GM12801 (cell line): ENCODE measurements around the gene LRRC56.

Source experiments
- CTCF ChIP-seq: IDR thresholded peaks from one replicate; pipeline ENCODE4 v1.5.1; 2011; ENCODE audit warnings: control low read depth; ENCODE audit not compliant: insufficient read length; ENCODE audit errors: extremely low read depth

Gene LRRC56

GRCh38 chr11:592501-592900, 55.2 kb downstream of the LRRC56 start:
- TF ChIP-seq CTCF, result no peak

- TF ChIP-seq CTCF, result no peak
Observed at GRCh38 chr11:592918-593317, 55.6 kb downstream of the LRRC56 start.

- TF ChIP-seq CTCF, result no peak
Observed at GRCh38 chr11:593347-593746, 56.0 kb downstream of the LRRC56 start.

GRCh38 chr11:595400-595799, 58.1 kb downstream of the LRRC56 start:
- no peak for TF ChIP-seq CTCF

GRCh38 chr11:596374-596773, 59.0 kb downstream of the LRRC56 start:
- no peak for TF ChIP-seq CTCF

- no peak for TF ChIP-seq CTCF
Observed at GRCh38 chr11:597166-597725, 59.9 kb downstream of the LRRC56 start.

- no peak for TF ChIP-seq CTCF
Observed at GRCh38 chr11:598005-598680, 60.8 kb downstream of the LRRC56 start.
